HG03378 (cell line): ENCODE measurements around the gene SPATA25.
"Not testable (repeated sequence)": the region's sequence is repeated elsewhere in the genome, so short reads cannot be mapped to it uniquely, and the experiment has no call there.

ENCODE experiments used
- ATAC-seq: cut with Tn5 transposase; IDR thresholded peaks from one replicate; pipeline ENCODE4 v1.9.1; 2021; ENCODE audit warnings: mild to moderate bottlenecking, moderate library complexity; ENCODE audit not compliant: unreplicated experiment

Gene SPATA25

GRCh38 chr20:45894797-45895196 is 7.4 kb upstream of the SPATA25 start:
- no peak for ATAC-seq

GRCh38 chr20:45893831-45894230 is 6.4 kb upstream of the SPATA25 start:
- no peak for ATAC-seq

- no peak for ATAC-seq
Observed at GRCh38 chr20:45892828-45893500, 5.5 kb upstream of the SPATA25 start.

- no peak for ATAC-seq
Observed at GRCh38 chr20:45892049-45892825, 4.8 kb upstream of the SPATA25 start.

- peak; percentile 58 for ATAC-seq
Observed at GRCh38 chr20:45890985-45891983, 3.9 kb upstream of the SPATA25 start, which contains the start of the genes CTSA and NEURL2. Gene CTSA (plus strand): TSS chr20:45891335. CDS start chr20:45891569, 234 bp downstream. Gene NEURL2 (minus strand): TSS chr20:45891208. CDS start chr20:45890991, 217 bp downstream.

- peak; percentile 9 for ATAC-seq
Observed at GRCh38 chr20:45890077-45890984, 2.9 kb upstream of the SPATA25 start.

GRCh38 chr20:45888681-45889080 is 1.3 kb upstream of the SPATA25 start:
- no peak for ATAC-seq

- no peak for ATAC-seq
Observed at GRCh38 chr20:45886590-45887345, 654 bp downstream of the SPATA25 start.

GRCh38 chr20:45883100-45883469 is 4.3 kb downstream of the SPATA25 start:
- ATAC-seq = no peak

GRCh38 chr20:45882469-45883099 is 4.8 kb downstream of the SPATA25 start:
- ATAC-seq = no peak

- peak; percentile 94 for ATAC-seq
Observed at GRCh38 chr20:45880988-45881788, 6.2 kb downstream of the SPATA25 start, which contains the start of gene ZSWIM1. Gene ZSWIM1 (plus strand): TSS chr20:45881227. CDS start chr20:45882593, 1,366 bp downstream.

GRCh38 chr20:45878076-45878761 is 9.2 kb downstream of the SPATA25 start:
- ATAC-seq = no peak

GRCh38 chr20:45874576-45874975 is 12.8 kb downstream of the SPATA25 start:
- no peak for ATAC-seq

GRCh38 chr20:45874104-45874481 is 13.3 kb downstream of the SPATA25 start:
- ATAC-seq = not testable (repeated sequence)

GRCh38 chr20:45873409-45874103 is 13.9 kb downstream of the SPATA25 start:
- ATAC-seq = no peak

- ATAC-seq = no peak
Observed at GRCh38 chr20:45872626-45873025, 14.8 kb downstream of the SPATA25 start.

- no peak for ATAC-seq
Observed at GRCh38 chr20:45867819-45868176, 19.6 kb downstream of the SPATA25 start.
